ENCODE results near the gene GLRB.

GLRB gene

DNA sequence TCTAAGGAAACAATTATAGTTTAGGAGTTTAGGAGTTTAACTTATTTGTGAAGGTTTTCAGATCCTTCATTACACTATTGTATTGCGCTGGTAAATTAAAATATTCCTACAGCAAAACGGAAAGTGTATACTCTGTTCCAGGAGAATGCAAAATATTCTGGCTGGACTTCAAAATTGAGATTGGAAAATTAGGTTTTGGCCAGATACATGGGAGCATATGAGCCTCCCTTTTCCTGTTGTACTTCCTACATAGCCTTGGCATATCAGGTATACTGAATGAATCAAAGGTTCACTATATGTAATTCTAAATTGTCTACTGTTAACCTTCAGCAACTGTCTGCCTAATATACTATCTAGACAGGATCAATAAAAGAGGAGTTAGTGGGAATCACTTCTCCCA, 119.4 kb downstream of the GLRB start:
- no peaks in the 10 kb centered on the region for H3K9me3 ChIP-seq
- no peaks in the 10 kb centered on the region for H3K36me3 ChIP-seq
- H3K4me1 ChIP-seq (ENCODE audit: control insufficient read depth in 1 of 2, insufficient read depth in 1 of 2, low read depth in 1 of 2, low read length in 1 of 2) = no peaks in the 10 kb centered on the region
- no peak overlapping the region for H3K4me3 ChIP-seq (ENCODE audit: low read depth in 1 of 2, low read length in 1 of 2)
- H3K27me3 ChIP-seq = no peaks in the 10 kb centered on the region
- no peak overlapping the region for H3K27ac ChIP-seq
- TF ChIP-seq, protein P1, sequence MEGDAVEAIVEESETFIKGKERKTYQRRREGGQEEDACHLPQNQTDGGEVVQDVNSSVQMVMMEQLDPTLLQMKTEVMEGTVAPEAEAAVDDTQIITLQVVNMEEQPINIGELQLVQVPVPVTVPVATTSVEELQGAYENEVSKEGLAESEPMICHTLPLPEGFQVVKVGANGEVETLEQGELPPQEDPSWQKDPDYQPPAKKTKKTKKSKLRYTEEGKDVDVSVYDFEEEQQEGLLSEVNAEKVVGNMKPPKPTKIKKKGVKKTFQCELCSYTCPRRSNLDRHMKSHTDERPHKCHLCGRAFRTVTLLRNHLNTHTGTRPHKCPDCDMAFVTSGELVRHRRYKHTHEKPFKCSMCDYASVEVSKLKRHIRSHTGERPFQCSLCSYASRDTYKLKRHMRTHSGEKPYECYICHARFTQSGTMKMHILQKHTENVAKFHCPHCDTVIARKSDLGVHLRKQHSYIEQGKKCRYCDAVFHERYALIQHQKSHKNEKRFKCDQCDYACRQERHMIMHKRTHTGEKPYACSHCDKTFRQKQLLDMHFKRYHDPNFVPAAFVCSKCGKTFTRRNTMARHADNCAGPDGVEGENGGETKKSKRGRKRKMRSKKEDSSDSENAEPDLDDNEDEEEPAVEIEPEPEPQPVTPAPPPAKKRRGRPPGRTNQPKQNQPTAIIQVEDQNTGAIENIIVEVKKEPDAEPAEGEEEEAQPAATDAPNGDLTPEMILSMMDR (IDR thresholded peaks at IDR 0.05) = no peak

DNA sequence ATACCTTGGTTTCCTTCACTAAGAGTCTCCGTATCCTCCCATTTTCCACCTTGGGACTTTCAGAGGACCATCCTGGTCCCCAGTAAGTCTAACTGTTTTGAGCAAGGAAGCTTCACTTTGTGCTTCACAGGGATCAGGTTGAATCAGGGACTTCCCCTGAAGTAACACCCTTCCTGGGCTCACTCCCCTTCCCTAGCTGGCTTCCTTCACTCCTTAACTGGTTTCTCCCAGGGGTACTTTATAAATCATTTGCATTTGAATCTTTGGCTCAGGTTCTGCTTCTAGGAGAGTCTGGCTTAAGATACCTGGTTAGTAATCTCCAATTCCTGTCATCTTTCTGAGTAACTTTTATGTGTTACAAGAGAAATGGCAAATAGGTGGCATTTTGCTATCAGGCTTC, 120.1 kb downstream of the GLRB start:
- Histone ChIP-seq H3K4me3 (ENCODE audit: low read depth in 1 of 2, low read length in 1 of 2) (no peak overlapping the region), H3K27me3 (no peaks in the 10 kb centered on the region), H3K4me1 (ENCODE audit: control insufficient read depth in 1 of 2, insufficient read depth in 1 of 2, low read depth in 1 of 2, low read length in 1 of 2) (no peaks in the 10 kb centered on the region), H3K9me3 (no peaks in the 10 kb centered on the region), H3K36me3 (no peaks in the 10 kb centered on the region), H3K27ac (no peak overlapping the region)
- TF ChIP-seq, protein P1 (IDR thresholded peaks at IDR 0.05) = no peak

DNA sequence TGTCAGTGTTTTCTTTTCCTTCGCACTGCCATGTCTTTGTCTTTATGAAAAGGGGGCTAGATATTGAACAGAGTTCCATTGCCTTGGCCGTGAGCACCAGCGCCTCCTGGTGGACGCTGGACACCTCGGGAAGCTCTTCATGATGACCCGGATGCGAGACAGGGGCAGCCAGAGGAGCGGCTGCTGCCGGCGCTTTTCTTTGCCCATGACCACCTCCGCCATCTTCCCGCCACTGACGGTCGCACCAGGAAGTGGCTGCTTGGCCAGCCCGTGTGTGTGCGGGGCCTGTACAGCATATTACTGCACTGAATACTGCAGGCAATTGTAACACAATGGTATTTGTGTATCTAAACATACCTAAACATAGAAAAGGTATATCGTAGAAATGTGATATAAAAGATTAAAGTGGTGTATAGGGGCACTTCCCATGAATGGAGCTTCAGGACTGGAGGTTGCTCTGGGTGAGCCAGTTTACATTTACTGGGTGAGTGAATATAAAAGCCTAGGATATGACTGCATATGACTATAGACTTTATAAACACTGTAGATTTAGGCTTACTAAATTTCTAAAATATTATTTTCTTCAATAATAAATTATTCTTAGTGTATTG, 128.8 kb downstream of the GLRB start:
- no peaks in the 10 kb centered on the region for H3K4me1 ChIP-seq (ENCODE audit: control insufficient read depth in 1 of 2, insufficient read depth in 1 of 2, low read depth in 1 of 2, low read length in 1 of 2)
- no peak overlapping the region for H3K4me3 ChIP-seq (ENCODE audit: low read depth in 1 of 2, low read length in 1 of 2)
- no peak overlapping the region for H3K27ac ChIP-seq
- TF ChIP-seq, protein P1 (IDR thresholded peaks at IDR 0.05) = no peak
- no peaks in the 10 kb centered on the region for H3K36me3 ChIP-seq
- no peaks in the 10 kb centered on the region for H3K27me3 ChIP-seq
- H3K9me3 ChIP-seq = no peaks in the 10 kb centered on the region

DNA sequence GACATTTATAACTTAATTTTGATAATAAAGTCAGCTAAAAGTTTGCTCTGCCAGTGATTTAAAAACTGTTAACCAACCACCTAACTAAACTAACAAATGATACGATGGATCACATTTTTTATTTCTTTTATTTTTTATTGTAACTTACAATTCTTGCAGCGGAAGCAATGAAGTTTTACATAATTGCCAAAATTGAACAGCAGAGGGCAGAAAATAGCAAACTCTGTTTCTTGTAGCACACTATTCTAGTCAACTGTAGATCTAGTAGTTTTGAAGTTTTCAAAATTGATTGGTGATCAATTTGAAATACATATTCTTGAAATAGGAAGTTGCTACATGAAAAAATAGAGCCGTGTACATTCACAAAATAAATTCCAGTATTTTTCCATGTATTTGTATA, 141.8 kb downstream of the GLRB start:
- H3K4me1 ChIP-seq (ENCODE audit: control insufficient read depth in 1 of 2, insufficient read depth in 1 of 2, low read depth in 1 of 2, low read length in 1 of 2) = no peaks in the 10 kb centered on the region
- TF ChIP-seq, protein P1 (IDR thresholded peaks at IDR 0.05) = no peak
- H3K27me3 ChIP-seq = peaks cover 56% of the 10 kb centered on the region
- no peaks in the 10 kb centered on the region for H3K36me3 ChIP-seq
- no peak overlapping the region for H3K4me3 ChIP-seq (ENCODE audit: low read depth in 1 of 2, low read length in 1 of 2)
- H3K27ac ChIP-seq = no peak overlapping the region
- no peaks in the 10 kb centered on the region for H3K9me3 ChIP-seq

DNA sequence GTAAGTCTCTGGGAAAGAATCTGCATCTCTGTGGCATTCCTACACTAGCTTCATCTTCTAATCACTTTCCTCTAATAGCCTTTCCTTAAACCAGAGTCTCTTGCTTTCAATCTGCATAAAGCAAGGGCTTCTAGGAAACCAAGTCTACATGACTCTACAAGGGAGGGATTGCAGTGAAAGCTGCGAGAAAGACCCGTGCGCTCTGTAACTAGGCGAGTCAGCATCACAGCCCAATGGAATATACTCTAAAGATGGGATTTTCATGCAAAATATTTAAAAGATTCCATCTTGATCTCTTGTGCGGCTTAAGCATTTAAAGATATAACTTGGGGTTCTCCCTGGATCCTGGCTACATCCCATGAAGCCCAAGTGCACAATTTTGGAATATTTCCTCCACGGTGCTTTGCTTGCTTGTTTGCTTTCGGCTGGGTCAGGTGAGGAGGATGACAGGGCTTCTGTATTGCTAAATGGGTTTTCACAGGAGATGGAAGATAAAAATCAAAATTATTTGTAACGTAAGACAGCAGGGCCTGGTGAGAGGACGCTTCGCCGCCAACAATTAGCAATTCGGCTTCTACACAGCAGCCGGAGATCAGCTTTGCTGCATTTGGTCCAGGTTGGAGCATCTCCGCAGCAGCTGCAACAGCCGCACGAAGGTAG, 143.9 kb downstream of the GLRB start:
- no peak overlapping the region for H3K27ac ChIP-seq
- no peaks in the 10 kb centered on the region for H3K36me3 ChIP-seq
- H3K27me3 ChIP-seq = peaks cover 77% of the 10 kb centered on the region
- TF ChIP-seq, protein P1 (IDR thresholded peaks at IDR 0.05) = no peak
- no peaks in the 10 kb centered on the region for H3K4me1 ChIP-seq (ENCODE audit: control insufficient read depth in 1 of 2, insufficient read depth in 1 of 2, low read depth in 1 of 2, low read length in 1 of 2)
- no peaks in the 10 kb centered on the region for H3K9me3 ChIP-seq
- H3K4me3 ChIP-seq (ENCODE audit: low read depth in 1 of 2, low read length in 1 of 2) = no peak overlapping the region

Measured in neutrophil (primary cell).